Activated CD4-positive, alpha-beta T cell treated with anti-CD3 and anti-CD28 coated beads, Interleukin-2, Interleukin-6, amounts not matched to agents 100 ng/mL and 50 ng/mL, durations not matched to agents 16 hours and 8 hours (primary cell): Measurements from ENCODE around the gene STARD3.
A peak's percentile ranks its signal among the peaks of the same experiment; 100 is the strongest.
"Not testable (repeated sequence)": the region's sequence is repeated elsewhere in the genome, so short reads cannot be mapped to it uniquely, and the experiment has no call there.

ENCODE experiments used
- DNase-seq: peaks from one replicate; pipeline ENCODE4 v3.0.0-alpha.2; 2020

STARD3 gene

DNA sequence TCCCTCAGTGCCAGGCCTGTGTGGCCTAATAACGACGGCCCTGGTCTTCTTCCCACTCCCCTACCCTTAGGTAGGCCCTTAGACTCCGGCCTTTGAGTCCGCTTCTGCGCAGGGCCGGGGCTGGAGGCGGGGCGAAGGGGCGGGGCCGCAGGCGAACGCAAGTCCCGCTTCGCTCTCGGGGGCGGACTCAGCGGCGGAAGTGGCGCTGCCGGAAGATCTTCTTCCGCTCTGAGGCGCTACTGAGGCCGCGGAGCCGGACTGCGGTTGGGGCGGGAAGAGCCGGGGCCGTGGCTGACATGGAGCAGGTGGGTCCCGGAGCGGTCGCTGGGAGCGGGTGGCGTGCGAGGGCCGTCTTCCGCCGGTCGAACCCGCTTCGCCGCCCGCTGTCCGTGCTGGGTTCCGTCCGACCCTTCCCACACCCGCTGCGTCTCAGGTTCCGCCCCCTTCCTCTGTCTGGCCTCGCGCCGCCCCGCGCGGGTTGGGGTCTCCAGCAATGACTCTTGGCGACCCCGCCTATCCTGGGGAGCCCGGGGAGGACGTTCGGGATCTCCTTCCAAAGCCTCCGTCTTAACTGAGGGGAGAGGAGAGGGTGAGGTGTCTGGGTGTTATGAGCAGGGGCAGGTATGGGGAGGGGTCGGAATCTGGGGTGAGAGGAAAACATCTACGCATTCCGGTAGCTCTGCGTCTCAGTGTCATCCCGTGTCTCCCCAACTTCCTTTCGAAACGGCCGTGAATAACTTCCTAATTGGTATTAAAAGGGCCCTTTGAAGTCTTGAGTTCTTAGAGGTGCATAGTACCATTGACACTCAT, at the start of gene STARD3:
TSS of gene STARD3 (plus strand) at position 218 of the 810 bp plus-strand sequence. CDS start 16,388 bp downstream, outside the sequence.
- peak; percentile 94 for DNase-seq

DNA sequence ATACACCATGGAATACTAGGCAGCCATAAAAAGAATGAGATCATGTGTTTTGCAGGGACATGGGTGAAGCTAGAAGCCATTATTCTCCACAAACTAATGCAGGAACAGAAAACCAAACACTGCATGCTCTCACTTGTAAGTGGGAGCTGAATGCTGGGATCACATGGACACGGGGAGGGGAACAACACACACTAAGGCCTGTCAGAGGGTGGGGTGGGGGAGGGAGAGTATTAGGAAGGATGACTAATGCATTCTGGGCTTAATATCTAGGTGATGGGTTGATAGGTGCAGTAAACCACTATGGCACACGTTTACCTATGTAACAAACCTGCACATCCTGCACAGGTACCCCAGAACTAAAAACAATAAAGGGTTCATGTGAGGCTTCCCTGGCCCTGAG, 46.8 kb upstream of the STARD3 start:
- DNase-seq: not testable (repeated sequence)

GRCh38 chr17:39591958-39592954, 44.7 kb upstream of the STARD3 start:
- DNase-seq: peak; percentile 35

GRCh38 chr17:39593371-39593770, 43.6 kb upstream of the STARD3 start:
- no peak for DNase-seq

- DNase-seq: no peak
Observed at GRCh38 chr17:39595294-39595693, 41.6 kb upstream of the STARD3 start.

GRCh38 chr17:39595928-39596510, 40.9 kb upstream of the STARD3 start:
- DNase-seq: no peak

DNA sequence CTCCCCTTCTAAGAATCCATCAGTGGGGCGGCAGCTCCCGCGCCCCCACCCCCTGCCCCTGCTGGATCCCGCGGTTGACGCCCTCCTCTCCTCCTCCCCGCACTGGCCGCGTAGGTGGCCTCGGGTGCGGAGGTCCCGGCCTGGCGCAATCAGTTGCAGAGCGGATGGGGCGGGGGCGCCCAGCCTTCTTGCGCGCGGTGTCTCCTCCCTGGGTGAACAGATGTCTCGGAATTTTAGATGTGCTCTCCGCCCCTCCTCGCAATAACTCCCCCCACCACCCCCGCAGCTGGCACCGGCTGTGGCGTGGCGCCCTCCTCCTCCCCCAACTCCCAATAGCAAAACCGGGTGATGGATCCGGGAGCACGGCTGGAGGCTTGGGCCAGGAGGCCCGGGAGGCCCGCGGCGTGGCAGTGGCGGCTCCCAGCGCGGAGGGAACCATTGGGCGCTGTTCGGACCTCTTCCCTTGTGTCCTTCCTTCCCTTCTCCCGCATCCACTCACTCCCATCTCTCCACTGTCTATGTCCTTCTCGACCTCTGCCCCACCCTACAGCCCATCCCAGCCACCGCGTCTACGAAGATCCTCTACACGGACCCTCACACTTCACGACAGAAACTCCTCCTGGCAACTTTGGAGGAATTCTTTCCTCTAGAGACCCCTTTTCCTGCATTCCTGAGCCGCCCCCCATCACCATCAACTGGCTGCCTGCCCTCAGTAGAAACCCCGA, 40.2 kb upstream of the STARD3 start:
- DNase-seq: no peak

DNA sequence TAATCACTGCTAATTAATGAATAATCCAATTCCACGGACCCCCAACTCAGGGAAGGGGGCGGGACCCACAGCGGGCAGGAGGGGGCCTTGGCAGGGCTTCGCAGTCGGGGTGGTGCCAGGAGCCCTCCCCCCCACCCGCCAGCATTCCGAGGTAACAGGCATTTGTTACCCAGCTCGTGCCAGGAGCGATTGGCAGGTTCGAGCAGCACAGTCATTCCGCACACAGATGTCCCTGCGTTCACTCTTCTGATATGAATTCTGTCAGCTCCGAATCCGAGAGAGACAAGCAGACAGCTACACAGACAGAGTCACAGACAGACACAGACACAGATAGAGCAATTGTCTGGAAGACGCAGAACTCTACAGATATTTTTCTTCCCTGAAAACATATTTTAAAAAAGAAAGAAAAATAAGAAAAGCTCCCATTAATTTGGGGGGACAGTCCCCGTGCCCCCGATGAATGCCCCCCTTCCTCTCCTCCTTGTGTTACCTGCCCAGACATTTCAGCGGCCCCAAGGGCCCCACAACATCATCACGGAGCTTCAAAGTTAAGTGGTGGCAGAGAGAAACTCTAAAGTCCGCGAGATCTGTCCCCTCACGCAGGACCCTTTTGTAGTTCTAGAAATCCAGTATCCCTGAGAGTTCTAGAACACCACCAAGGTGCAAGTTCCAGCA, 39.4 kb upstream of the STARD3 start:
- no peak for DNase-seq

GRCh38 chr17:39598047-39598481, 38.9 kb upstream of the STARD3 start:
- DNase-seq: no peak

DNA sequence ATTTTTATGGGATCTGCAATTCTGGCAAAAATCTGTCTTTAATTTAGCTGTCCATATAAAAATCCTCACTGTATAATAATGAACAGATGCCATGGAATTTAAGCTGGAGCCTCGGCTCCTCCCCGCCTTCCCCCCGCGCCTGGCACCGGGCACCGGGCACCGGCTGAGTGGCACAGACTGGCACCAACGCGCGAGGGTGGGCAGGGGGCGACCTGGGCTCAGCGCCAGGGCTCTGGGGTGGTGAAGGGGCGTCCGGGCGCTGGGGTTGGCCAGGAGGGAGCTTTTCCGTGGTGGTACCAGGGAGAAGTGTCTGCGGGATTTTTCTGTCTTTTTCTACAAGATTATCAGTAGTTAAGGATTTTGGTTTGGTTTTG, 38.3 kb upstream of the STARD3 start:
- no peak for DNase-seq

DNA sequence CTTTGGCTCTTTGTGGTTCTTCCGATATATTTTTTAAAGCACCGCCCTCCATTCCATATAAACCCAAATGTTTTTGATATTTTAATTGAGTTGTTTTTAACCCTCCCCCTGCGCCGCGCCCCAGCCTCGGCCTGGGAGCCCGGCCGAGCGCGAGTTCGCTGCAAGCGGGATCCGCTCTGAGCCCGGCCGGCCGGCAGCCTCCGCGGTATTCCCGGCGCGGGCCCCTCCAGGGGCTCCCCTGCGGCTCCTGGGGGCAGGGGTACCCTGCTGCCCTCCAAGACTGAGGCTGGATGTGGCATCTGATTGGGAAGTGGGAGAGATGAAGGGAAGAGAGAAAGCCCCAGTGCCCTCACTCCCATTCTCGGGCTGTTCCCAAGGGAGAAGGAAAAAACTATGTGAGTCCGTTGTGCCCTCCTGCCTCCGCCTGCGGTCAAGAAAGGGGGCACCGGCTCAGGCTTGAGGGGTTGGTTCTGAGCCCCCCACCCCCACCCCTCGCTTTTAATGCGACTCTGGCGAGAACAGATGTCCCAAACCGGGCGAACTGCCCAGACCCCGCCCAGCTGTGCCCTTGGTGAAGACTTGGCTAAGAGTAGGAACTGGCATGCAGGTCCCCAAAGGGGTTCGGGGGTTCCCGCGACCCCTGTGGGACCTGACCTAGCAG, 37.8 kb upstream of the STARD3 start:
- DNase-seq: no peak

- DNase-seq: no peak
Observed at GRCh38 chr17:39599665-39600231, 37.2 kb upstream of the STARD3 start.

- no peak for DNase-seq
Observed at GRCh38 chr17:39600288-39600996, 36.5 kb upstream of the STARD3 start.

DNA sequence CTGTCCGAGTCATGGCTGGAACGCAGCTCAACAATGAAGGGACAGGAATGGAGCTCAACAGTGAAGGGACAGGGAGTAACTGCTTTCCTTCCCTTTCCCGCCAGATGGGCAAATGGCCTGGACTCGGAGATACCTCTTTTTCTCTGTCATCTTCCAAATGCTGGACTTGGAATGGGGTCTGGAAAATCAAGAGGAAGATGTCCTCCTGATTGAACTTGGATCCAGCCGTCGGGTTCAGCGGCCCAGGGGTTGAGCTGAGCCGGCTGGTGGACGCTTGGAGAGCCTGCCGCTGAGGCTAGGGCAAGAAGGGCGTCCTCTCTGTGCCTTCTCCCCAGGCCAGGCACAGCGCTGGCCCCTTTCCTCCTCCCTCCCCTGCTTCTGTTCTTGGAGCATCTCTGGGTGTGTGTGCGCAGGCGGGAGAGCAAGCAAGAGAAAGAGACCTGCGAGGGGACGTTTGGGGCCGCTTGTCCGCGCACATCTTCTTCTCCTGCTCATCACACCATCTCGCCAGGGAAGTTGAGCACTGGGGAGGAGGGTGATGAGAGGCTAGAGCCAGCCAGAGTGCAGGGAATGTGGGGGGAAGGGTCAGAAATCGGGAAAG, 35.8 kb upstream of the STARD3 start:
- DNase-seq: no peak

- DNase-seq: no peak
Observed at GRCh38 chr17:39601758-39602532, 35.0 kb upstream of the STARD3 start.

DNA sequence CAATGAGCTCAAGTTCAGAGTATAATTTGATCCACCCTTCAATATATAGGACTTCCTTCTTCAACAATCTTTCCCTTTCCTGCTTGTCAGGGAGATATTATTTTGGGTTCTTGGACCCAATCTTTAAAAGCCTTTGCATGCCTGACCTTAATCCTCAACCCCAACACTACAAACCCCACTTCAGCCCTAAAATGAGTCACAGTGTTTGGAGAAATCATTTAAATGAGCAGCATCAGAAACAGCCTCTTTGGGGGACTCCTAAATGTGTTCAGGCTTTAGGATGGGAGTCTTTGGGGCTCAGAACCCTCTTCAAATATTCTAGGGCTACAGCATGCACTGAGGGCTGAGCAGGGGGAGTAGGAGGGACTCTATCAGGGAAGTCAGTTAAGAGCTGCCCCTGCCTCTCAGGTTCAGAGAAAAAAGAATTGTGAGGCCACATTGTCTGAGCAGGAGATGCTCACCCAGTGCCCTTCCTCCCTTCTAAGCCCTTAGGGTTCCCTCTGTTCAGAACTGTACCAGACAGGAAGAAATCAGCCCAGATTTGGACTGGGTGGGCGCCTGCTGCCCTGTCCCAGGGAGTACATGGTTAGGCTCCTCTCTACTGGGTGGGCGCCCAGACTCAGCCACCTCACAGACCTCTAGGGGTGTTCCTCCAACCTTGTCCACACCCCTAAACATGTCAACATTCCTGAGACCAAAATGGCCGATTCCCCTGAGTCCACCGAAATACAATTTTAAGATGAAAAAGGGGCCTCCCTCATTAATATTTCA, 34.2 kb upstream of the STARD3 start:
- no peak for DNase-seq

- no peak for DNase-seq
Observed at GRCh38 chr17:39603304-39604016, 33.5 kb upstream of the STARD3 start.
